ENCODE data around the gene CLIC6.

CLIC6 gene

GRCh38 chr21:34647555-34647954 is 21.2 kb upstream of the CLIC6 start:
- Histone ChIP-seq H3K9me3 (ENCODE audit: control insufficient read depth, insufficient read depth, low read depth, low read length) (no peaks in the 10 kb centered on the region; the same call in 1 of the 2 replicates), H3K4me3 (ENCODE audit: low read depth, low read length) (no peak overlapping the region), H3K27ac (ENCODE audit: extremely low read depth, low read depth, low read length) (no peak overlapping the region), H3K36me3 (ENCODE audit: control insufficient read depth in 2 of 2, insufficient read depth in 1 of 2, low read length in 2 of 2) (no peaks in the 10 kb centered on the region), H3K4me1 (ENCODE audit: control insufficient read depth, insufficient read depth, low read length) (no peaks in the 10 kb centered on the region)
- TF ChIP-seq ZNF2 (tag by site-specific recombination; IDR thresholded peaks at IDR 0.05) (no peak), ATF2 (tag by site-specific recombination; IDR thresholded peaks at IDR 0.05; ENCODE audit: low read depth) (no peak), ZNF624 (tag by site-specific recombination; IDR thresholded peaks at IDR 0.05) (no peak), ZNF174 (tag by site-specific recombination; IDR thresholded peaks at IDR 0.05) (no peak), ZNF600 (tag by site-specific recombination; IDR thresholded peaks at IDR 0.05) (no peak), ZNF488 (tag by site-specific recombination; IDR thresholded peaks at IDR 0.05) (no peak), ZNF623 (tag by site-specific recombination; IDR thresholded peaks at IDR 0.05) (no peak), ZNF514 (tag by site-specific recombination; IDR thresholded peaks at IDR 0.05) (no peak), ZNF580 (tag by site-specific recombination; IDR thresholded peaks at IDR 0.05) (no peak), SP3 (tag by site-specific recombination; IDR thresholded peaks at IDR 0.05) (no peak), ZNF350 (tag by site-specific recombination; IDR thresholded peaks at IDR 0.05) (no peak), SCRT1 (tag by site-specific recombination; IDR thresholded peaks at IDR 0.05; ENCODE audit: borderline replicate concordance) (no peak)
- POLR2A ChIA-PET: no interaction called here
- CTCF ChIA-PET: no interaction called here

GRCh38 chr21:34648739-34649297 is 20.0 kb upstream of the CLIC6 start:
- Histone ChIP-seq H3K36me3 (ENCODE audit: control insufficient read depth in 2 of 2, insufficient read depth in 1 of 2, low read length in 2 of 2) (no peaks in the 10 kb centered on the region), H3K4me1 (ENCODE audit: control insufficient read depth, insufficient read depth, low read length) (no peaks in the 10 kb centered on the region), H3K9me3 (ENCODE audit: control insufficient read depth, insufficient read depth, low read depth, low read length) (no peaks in the 10 kb centered on the region; the same call in 1 of the 2 replicates), H3K27ac (ENCODE audit: extremely low read depth, low read depth, low read length) (no peak overlapping the region), H3K4me3 (ENCODE audit: low read depth, low read length) (no peak overlapping the region)
- CTCF ChIA-PET: interaction anchor here (1.0 to 1.6 kb wide), 4 partner anchors 12 to 281 kb away, joined by 3 to 7 read pairs (median 3); no protein-coding TSS in a partner anchor
- TF ChIP-seq PRDM6 (tag by site-specific recombination; IDR thresholded peaks at IDR 0.05) (no peak), ZNF114 (tag by site-specific recombination; IDR thresholded peaks at IDR 0.05) (no peak), ZNF121 (tag by site-specific recombination; IDR thresholded peaks at IDR 0.05) (no peak), ZSCAN18 (tag by site-specific recombination; IDR thresholded peaks at IDR 0.05) (no peak), BCL11B (tag by site-specific recombination; IDR thresholded peaks at IDR 0.05; ENCODE audit: low read depth) (no peak), ZNF501 (tag by site-specific recombination; IDR thresholded peaks at IDR 0.05) (no peak), ZNF146 (tag by site-specific recombination; IDR thresholded peaks at IDR 0.05) (no peak), ZNF596 (tag by site-specific recombination; IDR thresholded peaks at IDR 0.05) (no peak)
- POLR2A ChIA-PET: no interaction called here

All from HEK293 (cell line).